HEK293 (cell line): ENCODE results near the gene PEX3.
A peak's percentile ranks its signal among the peaks of the same experiment; 100 is the strongest.

ENCODE experiments used
- GLI2 ChIP-seq: fragments of 450-650 bp; formaldehyde crosslinking; IDR thresholded peaks from 2 replicates; pipeline ENCODE4; 2017; ENCODE audit warnings: missing biosample characterization, missing genetic modification characterization, low read depth, borderline replicate concordance
- KLF8 ChIP-seq: fragments of 450-650 bp; formaldehyde crosslinking; IDR thresholded peaks from 2 replicates; pipeline ENCODE4 v1.5.1; 2016; ENCODE audit warnings: missing biosample characterization, missing genetic modification characterization
- MEIS1 ChIP-seq: sonication (generic); formaldehyde crosslinking; IDR thresholded peaks from 2 replicates; pipeline ENCODE4 v1.8.1; 2022; ENCODE audit warnings: missing genetic modification reagents, mild to moderate bottlenecking, borderline replicate concordance
- OVOL3 ChIP-seq: fragments of 450-650 bp; formaldehyde crosslinking; IDR thresholded peaks from 2 replicates; pipeline ENCODE4 v1.5.1; 2016; ENCODE audit warnings: missing biosample characterization, missing genetic modification characterization
- PBX3 ChIP-seq: sonication (generic); formaldehyde crosslinking; IDR thresholded peaks from 2 replicates; pipeline ENCODE4 v1.8.1; 2022; ENCODE audit warnings: mild to moderate bottlenecking, moderate library complexity, missing genetic modification reagents
- PRDM2 ChIP-seq: fragments of 450-650 bp; formaldehyde crosslinking; IDR thresholded peaks from 2 replicates; pipeline ENCODE4 v1.5.1; 2016; ENCODE audit warnings: missing biosample characterization, missing genetic modification characterization, borderline replicate concordance
- SP2 ChIP-seq: fragments of 450-650 bp; formaldehyde crosslinking; IDR thresholded peaks from 2 replicates; pipeline ENCODE4 v1.5.1; 2016; ENCODE audit warnings: missing biosample characterization, missing genetic modification characterization
- TRIM28 ChIP-seq: IDR thresholded peaks from 2 replicates; pipeline ENCODE4 v1.6.1; 2011; ENCODE audit warnings: low read length, control low read depth, borderline replicate concordance
- ZBTB17 ChIP-seq: fragments of 450-650 bp; formaldehyde crosslinking; IDR thresholded peaks from 2 replicates; pipeline ENCODE4 v1.5.1; 2016; ENCODE audit warnings: missing biosample characterization, missing genetic modification characterization
- ZBTB6 ChIP-seq: fragments of 450-650 bp; formaldehyde crosslinking; IDR thresholded peaks from 2 replicates; pipeline ENCODE4 v1.5.1; 2017; ENCODE audit warnings: missing biosample characterization, missing genetic modification characterization
- ZNF114 ChIP-seq: fragments of 450-650 bp; formaldehyde crosslinking; IDR thresholded peaks from 2 replicates; pipeline ENCODE4 v1.5.0; 2017; ENCODE audit warnings: missing biosample characterization, missing genetic modification characterization
- ZNF404 ChIP-seq: fragments of 450-650 bp; formaldehyde crosslinking; IDR thresholded peaks from 2 replicates; pipeline ENCODE4 v1.5.1; 2017; ENCODE audit warnings: missing biosample characterization, missing genetic modification characterization
- ZNF426 ChIP-seq: fragments of 450-650 bp; formaldehyde crosslinking; IDR thresholded peaks from 2 replicates; pipeline ENCODE4 v1.5.1; 2017; ENCODE audit warnings: missing biosample characterization, missing genetic modification characterization, mild to moderate bottlenecking, inconsistent platforms, moderate library complexity
- ZNF449 ChIP-seq: fragments of 450-650 bp; formaldehyde crosslinking; IDR thresholded peaks from 2 replicates; pipeline ENCODE4 v1.5.1; 2017; ENCODE audit warnings: missing biosample characterization, mild to moderate bottlenecking, missing genetic modification characterization, moderate library complexity
- ZNF48 ChIP-seq: fragments of 450-650 bp; formaldehyde crosslinking; IDR thresholded peaks from 2 replicates; pipeline ENCODE4 v1.5.1; 2016; ENCODE audit warnings: missing biosample characterization, missing genetic modification characterization
- ZNF488 ChIP-seq: fragments of 450-650 bp; formaldehyde crosslinking; IDR thresholded peaks from 2 replicates; pipeline ENCODE4 v1.5.1; 2016; ENCODE audit warnings: missing biosample characterization, missing genetic modification characterization
- ZNF560 ChIP-seq: fragments of 450-650 bp; formaldehyde crosslinking; IDR thresholded peaks from 2 replicates; pipeline ENCODE4 v1.5.1; 2017; ENCODE audit warnings: missing biosample characterization, missing genetic modification characterization, borderline replicate concordance
- ZNF571 ChIP-seq: fragments of 450-650 bp; formaldehyde crosslinking; IDR thresholded peaks from 2 replicates; pipeline ENCODE4 v1.5.0; 2017; ENCODE audit warnings: missing biosample characterization, missing genetic modification characterization
- ZNF623 ChIP-seq: fragments of 450-650 bp; formaldehyde crosslinking; IDR thresholded peaks from 2 replicates; pipeline ENCODE4 v1.5.1; 2016; ENCODE audit warnings: missing biosample characterization, missing genetic modification characterization
- ZNF624 ChIP-seq: fragments of 450-650 bp; formaldehyde crosslinking; IDR thresholded peaks from 2 replicates; pipeline ENCODE4 v1.5.1; 2017; ENCODE audit warnings: missing biosample characterization, missing genetic modification characterization
- ZNF658 ChIP-seq: fragments of 450-650 bp; formaldehyde crosslinking; IDR thresholded peaks from 2 replicates; pipeline ENCODE4; 2016; ENCODE audit warnings: missing biosample characterization, missing genetic modification characterization
- ZNF792 ChIP-seq: fragments of 450-650 bp; formaldehyde crosslinking; IDR thresholded peaks from 2 replicates; pipeline ENCODE4 v1.5.1; 2016; ENCODE audit warnings: missing biosample characterization, missing genetic modification characterization
- ZSCAN16 ChIP-seq: fragments of 450-650 bp; formaldehyde crosslinking; IDR thresholded peaks from 2 replicates; pipeline ENCODE4 v1.5.1; 2016; ENCODE audit warnings: missing biosample characterization, missing genetic modification characterization
- ZSCAN5A ChIP-seq: fragments of 450-650 bp; formaldehyde crosslinking; IDR thresholded peaks from 2 replicates; pipeline ENCODE4 v1.5.1; 2016; ENCODE audit warnings: missing biosample characterization, missing genetic modification characterization

The PEX3 gene

GRCh38 chr6:143427109-143427817 lies 23.3 kb upstream of the PEX3 start (continued):
- TF ChIP-seq ZSCAN5A (no peak), ZNF792 (tag by site-specific recombination) (no peak), ZSCAN16 (tag by site-specific recombination) (no peak), ZNF449 (no peak), ZNF560 (tag by site-specific recombination) (no peak), ZNF571 (tag by site-specific recombination) (no peak), ZNF114 (tag by site-specific recombination) (no peak), SP2 (tag by site-specific recombination) (no peak), ZNF48 (no peak), ZNF658 (tag by site-specific recombination) (no peak), ZNF623 (tag by site-specific recombination) (no peak), KLF8 (tag by site-specific recombination) (no peak), MEIS1 (CRISPR knock-in tag) (no peak), ZNF624 (tag by site-specific recombination) (no peak), PRDM2 (tag by site-specific recombination) (no peak), ZNF404 (tag by site-specific recombination) (no peak), OVOL3 (tag by site-specific recombination) (no peak), ZNF426 (tag by site-specific recombination) (no peak), ZNF488 (no peak), TRIM28 (no peak), ZBTB17 (tag by site-specific recombination) (peak; percentile 50), ZBTB6 (no peak), PBX3 (0 out of 2 replicates have a peak, but pooled peaks have one; percentile 50), GLI2 (tag by site-specific recombination) (no peak)
